C4-2B (cell line): ENCODE results near the gene FHIT.

Experiments
- H3K27ac ChIP-seq: fragments of 450-650 bp; 2 replicates; pipeline ENCODE4 v1.5.1; 2017
- ZFX ChIP-seq: fragments of 450-650 bp; IDR thresholded peaks from 2 replicates; pipeline ENCODE4 v1.6.1; 2017
- TF ChIP-seq, protein P1 (sequence below): fragments of 450-650 bp; conservative IDR thresholded peaks from 2 replicates; pipeline ENCODE4 v1.5.1; 2017; ENCODE audit warnings: mild to moderate bottlenecking

FHIT gene

DNA sequence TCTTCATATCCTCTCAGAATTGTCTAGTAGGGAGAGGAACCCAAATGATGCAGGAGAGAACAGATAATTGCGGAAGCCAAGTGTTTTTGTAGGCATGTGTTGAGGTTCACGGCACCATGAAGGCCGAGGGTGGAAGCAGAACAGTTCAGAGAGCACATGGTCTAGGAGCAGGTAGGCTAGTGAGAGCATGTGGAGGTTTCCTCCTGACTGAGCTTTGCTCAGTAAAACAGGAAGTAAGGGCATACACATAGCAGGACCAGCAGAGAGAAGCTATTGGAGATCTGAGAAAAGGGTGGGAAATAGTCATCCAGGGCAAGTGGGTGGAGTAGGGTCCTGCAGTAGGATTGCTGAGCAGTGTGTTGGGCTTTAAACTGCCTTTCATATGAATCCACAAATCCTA lies 491.1 kb downstream of the FHIT start:
- no peak for TF ChIP-seq ZFX
- TF ChIP-seq, protein P1, sequence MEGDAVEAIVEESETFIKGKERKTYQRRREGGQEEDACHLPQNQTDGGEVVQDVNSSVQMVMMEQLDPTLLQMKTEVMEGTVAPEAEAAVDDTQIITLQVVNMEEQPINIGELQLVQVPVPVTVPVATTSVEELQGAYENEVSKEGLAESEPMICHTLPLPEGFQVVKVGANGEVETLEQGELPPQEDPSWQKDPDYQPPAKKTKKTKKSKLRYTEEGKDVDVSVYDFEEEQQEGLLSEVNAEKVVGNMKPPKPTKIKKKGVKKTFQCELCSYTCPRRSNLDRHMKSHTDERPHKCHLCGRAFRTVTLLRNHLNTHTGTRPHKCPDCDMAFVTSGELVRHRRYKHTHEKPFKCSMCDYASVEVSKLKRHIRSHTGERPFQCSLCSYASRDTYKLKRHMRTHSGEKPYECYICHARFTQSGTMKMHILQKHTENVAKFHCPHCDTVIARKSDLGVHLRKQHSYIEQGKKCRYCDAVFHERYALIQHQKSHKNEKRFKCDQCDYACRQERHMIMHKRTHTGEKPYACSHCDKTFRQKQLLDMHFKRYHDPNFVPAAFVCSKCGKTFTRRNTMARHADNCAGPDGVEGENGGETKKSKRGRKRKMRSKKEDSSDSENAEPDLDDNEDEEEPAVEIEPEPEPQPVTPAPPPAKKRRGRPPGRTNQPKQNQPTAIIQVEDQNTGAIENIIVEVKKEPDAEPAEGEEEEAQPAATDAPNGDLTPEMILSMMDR, result no peak
- H3K27ac ChIP-seq, result no peak overlapping the region

DNA sequence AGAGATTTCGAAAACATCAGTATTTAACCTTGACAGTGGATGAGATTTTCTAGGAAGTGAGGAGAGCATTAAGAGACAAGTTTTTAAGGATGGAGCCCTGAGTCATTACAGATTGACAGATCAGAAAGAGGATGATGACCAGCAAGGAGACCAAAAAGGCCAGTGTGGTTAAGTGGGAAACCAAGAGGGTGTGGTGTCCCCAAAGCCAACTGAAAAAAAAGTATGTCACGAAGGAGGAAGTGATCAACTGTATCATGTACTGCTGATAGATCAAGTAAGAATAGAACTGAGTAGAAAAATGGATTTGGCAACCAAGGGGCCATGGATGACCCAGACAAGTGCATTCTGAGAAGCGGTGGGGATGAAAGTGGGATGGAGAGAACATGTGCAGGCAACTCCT lies 491.8 kb downstream of the FHIT start:
- TF ChIP-seq, protein P1, result no peak
- TF ChIP-seq ZFX, result no peak
- no peak overlapping the region for H3K27ac ChIP-seq

DNA sequence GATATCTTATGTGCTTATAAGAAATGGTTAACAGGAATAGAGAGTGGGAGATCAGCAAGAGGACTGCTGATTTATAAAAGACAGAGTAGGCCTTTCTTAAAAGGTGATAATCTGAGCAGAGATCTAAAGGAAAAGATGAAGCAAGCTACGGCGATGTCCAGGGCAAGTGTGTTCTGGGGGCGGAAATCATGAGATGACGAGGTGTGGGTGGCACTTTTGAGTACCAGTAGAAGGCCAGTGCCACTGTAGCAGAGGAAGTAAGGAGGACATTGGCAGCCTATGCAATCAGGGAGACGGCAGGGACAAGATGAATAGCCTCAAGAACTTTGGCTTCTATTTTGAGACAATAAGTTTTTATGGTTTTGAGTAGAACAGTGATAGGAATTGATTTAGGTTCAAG lies 492.4 kb downstream of the FHIT start:
- H3K27ac ChIP-seq, result no peak overlapping the region
- TF ChIP-seq, protein P1, result no peak
- no peak for TF ChIP-seq ZFX

DNA sequence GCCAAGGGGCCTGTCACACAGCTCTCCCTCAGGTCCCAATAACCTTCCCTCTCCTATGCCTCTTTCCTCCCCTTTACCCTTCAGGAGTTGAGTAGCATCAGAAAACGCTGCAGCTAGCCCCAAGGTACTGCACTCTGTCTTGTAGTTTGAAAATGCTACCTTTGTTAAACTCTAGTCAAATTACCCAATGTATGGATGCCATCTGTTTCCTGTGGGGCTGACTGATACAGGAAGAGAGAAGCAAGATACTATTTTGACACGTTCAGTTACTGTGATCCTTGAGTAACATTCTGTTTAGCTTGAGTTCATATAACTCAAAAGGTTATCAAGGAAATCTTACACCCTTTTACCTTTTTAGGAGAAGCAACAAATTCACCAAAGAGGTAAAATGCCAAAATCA lies 493.1 kb downstream of the FHIT start:
- H3K27ac ChIP-seq, result no peak overlapping the region
- TF ChIP-seq ZFX, result no peak
- TF ChIP-seq, protein P1, result no peak

DNA sequence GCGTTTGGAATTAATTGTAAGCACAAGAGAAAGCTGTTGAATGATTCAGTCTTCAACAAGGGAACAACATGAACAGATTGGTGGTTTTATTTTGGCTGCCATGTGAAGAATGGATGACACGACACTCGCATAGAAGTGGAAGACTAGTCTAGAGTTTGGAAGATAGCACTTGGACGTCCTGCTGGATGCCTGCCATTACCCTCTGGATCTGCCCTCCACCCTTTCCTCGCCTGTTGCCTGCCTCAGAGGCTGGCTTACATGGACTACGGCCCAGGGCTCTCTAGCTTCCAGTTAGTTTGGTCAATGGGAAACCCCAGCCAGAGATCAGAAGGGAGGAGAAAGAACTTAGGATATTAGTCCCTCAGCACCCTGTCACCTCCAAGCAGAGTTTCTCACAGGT lies 493.5 kb downstream of the FHIT start:
- TF ChIP-seq, protein P1, result no peak
- TF ChIP-seq ZFX, result no peak
- no peak overlapping the region for H3K27ac ChIP-seq

DNA sequence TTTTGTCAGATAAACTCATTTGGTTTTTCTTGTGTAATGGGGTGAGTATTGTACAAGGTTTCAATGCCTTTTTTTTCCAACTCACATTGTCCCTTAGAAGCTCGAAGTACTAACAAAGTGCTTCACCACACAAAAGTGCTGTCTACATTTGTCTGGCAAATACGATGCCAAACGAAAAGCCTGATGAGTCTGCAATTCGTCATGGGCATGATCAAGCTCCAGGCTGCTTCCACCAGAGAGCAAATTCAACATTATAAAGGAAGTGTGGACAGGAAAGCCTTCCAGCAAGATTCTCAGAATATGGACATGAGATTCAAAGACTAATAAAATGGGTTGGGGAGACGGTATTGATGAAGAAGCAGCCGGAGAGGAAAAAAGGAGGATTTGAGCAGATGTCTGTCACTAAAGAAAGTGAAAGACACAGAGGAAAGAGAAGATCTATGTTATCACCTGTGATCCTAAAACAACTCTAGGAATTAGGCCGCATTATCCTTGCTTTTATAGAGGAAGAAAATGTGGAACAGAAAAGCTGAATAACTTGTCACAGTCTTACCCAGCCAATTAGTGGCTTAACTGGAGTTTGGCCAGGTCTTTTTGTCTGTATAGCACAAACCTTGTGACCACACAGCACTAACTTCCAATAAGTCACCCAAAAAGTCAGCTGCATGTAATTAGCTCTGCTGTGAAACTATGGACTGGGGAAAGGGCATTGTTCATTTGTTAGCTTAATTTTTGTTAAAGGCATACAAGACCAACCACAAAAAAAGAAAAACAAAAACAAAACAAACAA lies 494.8 kb downstream of the FHIT start:
- no peak overlapping the region for H3K27ac ChIP-seq
- TF ChIP-seq, protein P1, result no peak
- TF ChIP-seq ZFX, result no peak

DNA sequence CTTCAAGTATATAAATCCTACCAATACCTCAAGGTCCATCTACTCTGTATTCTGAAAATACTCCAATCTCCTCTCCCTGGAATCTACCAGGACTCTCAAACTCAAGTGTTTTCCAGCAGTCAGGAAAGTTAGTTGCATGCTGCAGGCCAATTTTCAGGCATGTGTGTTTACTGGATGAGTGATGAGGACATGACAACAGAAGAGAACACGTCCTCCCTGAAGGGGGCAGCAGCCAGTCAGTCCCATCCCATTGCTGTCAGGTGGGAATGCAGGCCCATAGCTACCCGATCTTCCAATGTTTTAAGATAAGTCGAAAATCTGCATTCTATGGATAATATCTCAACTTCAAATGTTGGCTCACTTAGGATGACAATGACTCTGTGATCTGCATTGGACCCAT lies 496.2 kb downstream of the FHIT start:
- no peak for TF ChIP-seq ZFX
- TF ChIP-seq, protein P1, result peak; percentile 34
- no peak overlapping the region for H3K27ac ChIP-seq
